ENCODE data around the gene RACGAP1.

GRCh38 chr12:50056639-50056976, 31.3 kb upstream of the RACGAP1 start:
- TF ChIP-seq CTCF (IDR thresholded peaks at IDR 0.05) (no peak), POLR2A (IDR thresholded peaks at IDR 0.05) (no peak)

Data from adrenal gland (tissue), 5 donors.